Right atrium auricular region (tissue), 2 donors: ENCODE measurements around the gene PRTFDC1. TPM values are rescaled to one million over a fixed set of nuclear protein-coding genes. Genes with fewer than 3 reads are reported as not detected.
"Not testable (repeated sequence)": the region's sequence is repeated elsewhere in the genome, so short reads cannot be mapped to it uniquely, and the experiment has no call there.

Experiments
- DNase-seq: peaks from one replicate; pipeline ENCODE4 v3.0.0-alpha.2; 2019; ENCODE audit warnings: low spot score
- H3K27ac ChIP-seq, 2 donors: fragments of 200-600 bp; sonication (generic); 1 replicate in 1 of 2; 2 replicates in 1 of 2; pipeline ENCODE4 v1.5.1; 2016 to 2019
- H3K27me3 ChIP-seq, 2 donors: fragments of 200-600 bp; sonication (generic); one replicate each; pipeline versions ENCODE4 v1.5.1 to v1.6.0; 2017 to 2019
- H3K36me3 ChIP-seq: fragments of 200-600 bp; sonication (generic); one replicate; pipeline ENCODE4 v1.5.1; 2016
- H3K4me1 ChIP-seq, 2 donors: fragments of 200-600 bp; sonication (generic); one replicate each; pipeline versions ENCODE4 v1.5.1 to v1.6.0; 2017 to 2019
- H3K4me3 ChIP-seq, 2 donors: fragments of 200-600 bp; sonication (generic); 1 replicate in 1 of 2; 2 replicates in 1 of 2; pipeline ENCODE4 v1.5.1; 2017 to 2019; ENCODE audit warnings: mild to moderate bottlenecking in 1 of 2, moderate library complexity in 1 of 2
- H3K9me3 ChIP-seq, 2 donors: fragments of 200-600 bp; sonication (generic); one replicate each; pipeline ENCODE4 v1.5.1; 2019
- CTCF ChIP-seq, 2 donors: fragments of 200-600 bp; sonication (generic); IDR thresholded peaks; one replicate each; pipeline ENCODE4 v1.5.1; 2019; ENCODE audit warnings: antibody characterized with exemption in 2 of 2
- total RNA-seq, 2 donors: library from RNA; depleted of rRNA; stranded (reverse); fragments of >200 nt; gene quantifications; one replicate each; pipeline ENCODE4 v1.1.0, GENCODE V29; 2016

PRTFDC1 gene
- total RNA-seq, 2 donors from 2014 or later = 4.0 to 5.6 TPM

DNA sequence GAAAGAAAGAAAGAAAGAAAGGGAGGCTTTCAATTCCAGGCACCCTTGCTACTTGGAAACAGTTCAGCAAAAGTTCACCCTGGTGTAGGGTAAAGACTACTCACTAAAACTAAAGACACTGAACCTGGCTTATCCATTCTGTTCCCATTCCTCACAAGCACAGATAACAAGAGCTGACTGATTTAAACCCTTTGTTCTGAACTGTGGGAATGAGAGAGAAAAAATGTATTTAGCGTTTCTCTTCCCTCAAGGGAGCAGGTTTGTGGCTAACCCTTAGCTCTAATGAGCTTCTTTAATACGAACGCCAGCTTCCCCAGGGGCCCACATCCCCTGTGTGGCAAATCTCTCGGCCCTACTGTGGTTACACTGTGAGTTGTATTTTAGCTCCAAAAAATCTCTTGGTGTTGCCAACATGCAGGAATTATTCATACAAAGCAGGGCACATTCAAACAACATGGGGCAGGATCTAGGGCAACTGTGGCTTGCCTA lies 23.3 kb downstream of the PRTFDC1 start:
- DNase-seq = no peak
- Histone ChIP-seq H3K27me3 (no peaks in the 10 kb centered on the region), H3K9me3 (no peaks in the 10 kb centered on the region), H3K27ac (no peak overlapping the region), H3K4me3 (no peak overlapping the region), H3K4me1 (peaks cover 0 to 6% of the 10 kb centered on the region in 2 donors), H3K36me3 (no peaks in the 10 kb centered on the region)
- no peak for TF ChIP-seq CTCF (IDR thresholded peaks at IDR 0.05)

GRCh38 chr10:24928163-24928562 lies 24.2 kb downstream of the PRTFDC1 start:
- H3K4me1 ChIP-seq = peaks cover 0 to 6% of the 10 kb centered on the region in 2 donors

DNA sequence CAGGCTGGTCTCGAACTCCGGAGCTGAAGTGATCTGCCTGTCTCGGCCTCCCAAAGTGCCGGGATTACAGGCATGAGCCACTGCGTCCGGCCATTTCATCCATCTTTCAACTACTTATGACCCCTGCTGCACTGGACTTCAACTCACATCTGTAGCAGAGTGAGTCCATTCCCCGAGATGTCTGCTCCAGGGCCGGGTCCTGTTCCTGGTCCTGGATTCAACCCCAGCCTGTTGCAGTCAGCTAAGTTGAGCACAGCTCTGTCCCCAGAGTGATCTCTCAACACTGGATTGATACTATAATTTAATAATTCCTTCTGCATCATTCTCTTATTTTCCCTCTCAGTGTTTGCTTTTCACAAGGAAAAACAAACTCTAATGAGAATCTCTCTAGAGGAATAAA lies 25.8 kb downstream of the PRTFDC1 start:
- Histone ChIP-seq H3K27me3 (no peaks in the 10 kb centered on the region), H3K4me1 (peaks cover 0 to 6% of the 10 kb centered on the region in 2 donors), H3K36me3 (no peaks in the 10 kb centered on the region), H3K9me3 (no peaks in the 10 kb centered on the region), H3K27ac (no peak overlapping the region), H3K4me3 (no peak overlapping the region)
- no peak for DNase-seq
- TF ChIP-seq CTCF (IDR thresholded peaks at IDR 0.05) = no peak

More at GRCh38 chr10:24928163-24928562, 24.2 kb downstream of the PRTFDC1 start:
- no peaks in the 10 kb centered on the region for H3K36me3 ChIP-seq
- TF ChIP-seq CTCF (IDR thresholded peaks at IDR 0.05) = no peak
- no peaks in the 10 kb centered on the region for H3K27me3 ChIP-seq
- no peaks in the 10 kb centered on the region for H3K9me3 ChIP-seq
- H3K4me3 ChIP-seq = no peak overlapping the region
- no peak overlapping the region for H3K27ac ChIP-seq
- no peak for DNase-seq

GRCh38 chr10:24925799-24926198 lies 26.6 kb downstream of the PRTFDC1 start:
- Histone ChIP-seq H3K36me3 (no peaks in the 10 kb centered on the region), H3K4me1 (peaks cover 0 to 12% of the 10 kb centered on the region in 2 donors), H3K27ac (no peak overlapping the region), H3K4me3 (no peak overlapping the region), H3K27me3 (no peaks in the 10 kb centered on the region), H3K9me3 (no peaks in the 10 kb centered on the region)
- DNase-seq = no peak
- TF ChIP-seq CTCF (IDR thresholded peaks at IDR 0.05) = no peak

- not testable (repeated sequence) for H3K36me3 ChIP-seq
These were observed 27.9 kb downstream of the PRTFDC1 start for GRCh38 chr10:24924483-24924882.

DNA sequence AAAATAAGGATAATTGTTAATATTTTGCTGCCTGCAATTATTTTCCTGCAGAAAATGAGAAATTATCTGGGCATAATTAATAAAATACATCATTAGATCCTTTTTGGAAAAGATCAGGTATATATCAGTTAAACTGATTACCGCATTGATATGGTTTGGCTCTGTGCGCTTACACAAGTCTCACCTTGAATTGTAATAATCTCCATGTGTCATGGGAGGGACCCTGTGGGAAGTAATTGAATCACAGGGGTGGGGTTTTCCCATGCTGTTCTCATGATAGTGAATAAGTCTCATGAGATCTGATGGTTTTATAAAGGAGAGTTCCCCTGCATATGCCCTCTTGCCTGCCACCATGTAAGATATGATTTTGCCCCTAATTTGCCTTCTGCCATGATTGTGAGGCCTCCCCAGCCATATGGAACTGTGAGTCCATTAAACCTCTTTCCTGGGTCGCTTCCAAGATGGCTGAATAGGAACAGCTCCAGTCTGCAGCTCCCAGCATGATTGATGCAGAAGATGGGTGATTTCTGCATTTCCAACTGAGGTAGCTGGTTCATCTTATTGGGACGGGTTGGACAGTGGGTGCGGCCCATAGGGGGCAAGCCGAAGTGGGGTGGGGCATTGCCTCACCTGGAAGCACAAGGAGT lies 30.1 kb downstream of the PRTFDC1 start:
- not testable (repeated sequence) for H3K27me3 ChIP-seq, H3K27ac ChIP-seq, H3K4me1 ChIP-seq, H3K4me3 ChIP-seq, H3K9me3 ChIP-seq, H3K36me3 ChIP-seq, DNase-seq

More at GRCh38 chr10:24924483-24924882, 27.9 kb downstream of the PRTFDC1 start:
- H3K9me3 ChIP-seq, H3K4me1 ChIP-seq, H3K27ac ChIP-seq, DNase-seq, H3K4me3 ChIP-seq, H3K27me3 ChIP-seq: not testable (repeated sequence)
